NAMALWA (cell line): Measurements from ENCODE around the gene NDUFS2.
A peak's percentile ranks its signal among the peaks of the same experiment; 100 is the strongest.

Experiments used
- DNase-seq: peaks from one replicate; pipeline ENCODE4 v3.0.0-alpha.2; 2015; ENCODE audit warnings: low spot score

NDUFS2 gene

GRCh38 chr1:161172776-161173376, 29.3 kb upstream of the NDUFS2 start:
- no peak for DNase-seq

GRCh38 chr1:161173711-161174110, 28.5 kb upstream of the NDUFS2 start:
- no peak for DNase-seq

- no peak for DNase-seq
These were observed 27.3 kb upstream of the NDUFS2 start for GRCh38 chr1:161174911-161175310.

- peak; percentile 40 for DNase-seq
These were observed 26.3 kb upstream of the NDUFS2 start for GRCh38 chr1:161175771-161176453.

- DNase-seq = no peak
These were observed 25.6 kb upstream of the NDUFS2 start for GRCh38 chr1:161176468-161177111.

GRCh38 chr1:161177112-161177935, 24.8 kb upstream of the NDUFS2 start, which contains the start of gene B4GALT3:
Gene B4GALT3, minus strand, starts transcription at chr1:161177507. Its CDS starts 1,447 bp downstream, at chr1:161176060.
- DNase-seq = peak; percentile 96

GRCh38 chr1:161177936-161178244, 24.3 kb upstream of the NDUFS2 start:
- DNase-seq = peak; percentile 49

GRCh38 chr1:161179698-161180097, 22.5 kb upstream of the NDUFS2 start:
- no peak for DNase-seq

- peak; percentile 64 for DNase-seq
These were observed 21.5 kb upstream of the NDUFS2 start for GRCh38 chr1:161180639-161181038.

GRCh38 chr1:161182214-161182613, 20.0 kb upstream of the NDUFS2 start:
- DNase-seq = no peak

- peak; percentile 99 for DNase-seq
These were observed 16.9 kb upstream of the NDUFS2 start for GRCh38 chr1:161185282-161185682.

GRCh38 chr1:161185732-161186311, 16.3 kb upstream of the NDUFS2 start:
- peak; percentile 91 for DNase-seq

GRCh38 chr1:161187311-161187710, 14.9 kb upstream of the NDUFS2 start:
- DNase-seq = no peak

- DNase-seq = no peak
These were observed 13.8 kb upstream of the NDUFS2 start for GRCh38 chr1:161188381-161188780.

- no peak for DNase-seq
These were observed 13.1 kb upstream of the NDUFS2 start for GRCh38 chr1:161189036-161189435.

GRCh38 chr1:161190962-161191521, 11.1 kb upstream of the NDUFS2 start:
- no peak for DNase-seq

GRCh38 chr1:161191971-161192370, 10.2 kb upstream of the NDUFS2 start:
- DNase-seq = no peak

- DNase-seq = peak; percentile 95
These were observed 9.4 kb upstream of the NDUFS2 start for GRCh38 chr1:161192476-161193465.

- DNase-seq = no peak
These were observed 8.5 kb upstream of the NDUFS2 start for GRCh38 chr1:161193561-161194235.

- no peak for DNase-seq
These were observed 7.0 kb upstream of the NDUFS2 start for GRCh38 chr1:161195171-161195570.
